HEK293 (cell line): ENCODE measurements around the gene KLRC4.

Source experiments
- CTCF ChIA-PET: fragments of 350-600 bp; formaldehyde crosslinking; extraction: SDS; loops from one replicate; lab custom pipeline; 2021; ENCODE audit warnings: antibody characterized with exemption; lab: Yijun Ruan, JAX
- POLR2A ChIA-PET: fragments of 300-600 bp; formaldehyde crosslinking; extraction: SDS; loops from one replicate; lab custom pipeline; 2020; ENCODE audit warnings: antibody characterized with exemption, inconsistent platforms; lab: Yijun Ruan, JAX
- H3K27ac ChIP-seq: fragments of 200-500 bp; sonication (Bioruptor generic); 2 replicates; pipeline ENCODE4 v1.5.1; 2014; ENCODE audit warnings: low read depth, low read length, control low read depth, inconsistent platforms; ENCODE audit errors: extremely low read depth
- H3K36me3 ChIP-seq, 2 experiments: fragments of 200-500 bp in 1 of 2; sonication (Bioruptor generic) in 1 of 2; 1 replicate in 1 of 2; 2 replicates in 1 of 2; pipeline ENCODE4 v1.5.1; 2014 to 2017; ENCODE audit warnings: inconsistent platforms in 2 of 2, low read length in 2 of 2; ENCODE audit not compliant: control insufficient read depth in 2 of 2, insufficient read depth in 1 of 2
- H3K4me1 ChIP-seq: fragments of 200-500 bp; sonication (Bioruptor generic); 2 replicates; pipeline ENCODE4 v1.5.1; 2014; ENCODE audit warnings: mild to moderate bottlenecking, low read length, inconsistent platforms; ENCODE audit not compliant: control insufficient read depth, insufficient read depth
- H3K4me3 ChIP-seq: 2 replicates; pipeline ENCODE4 v1.5.1; 2011; ENCODE audit warnings: low read depth, mild to moderate bottlenecking, control low read depth, low read length, moderate library complexity
- H3K9me3 ChIP-seq: fragments of 200-500 bp; sonication (Bioruptor generic); 2 replicates; pipeline ENCODE4 v1.5.1; 2014; ENCODE audit warnings: low read depth, low read length, inconsistent platforms; ENCODE audit not compliant: control insufficient read depth, insufficient read depth
- BCL11B ChIP-seq: fragments of 450-650 bp; formaldehyde crosslinking; IDR thresholded peaks from 2 replicates; pipeline ENCODE4 v1.5.1; 2016; ENCODE audit warnings: low read depth, missing biosample characterization, missing genetic modification characterization
- FEZF1 ChIP-seq: fragments of 450-650 bp; formaldehyde crosslinking; IDR thresholded peaks from 2 replicates; pipeline ENCODE4 v1.5.1; 2016; ENCODE audit warnings: missing biosample characterization, missing genetic modification characterization
- KLF10 ChIP-seq: fragments of 450-650 bp; IDR thresholded peaks from 2 replicates; pipeline ENCODE4 v1.5.1; 2018; ENCODE audit warnings: missing biosample characterization, mild to moderate bottlenecking, missing genetic modification characterization
- RBAK ChIP-seq: fragments of 450-650 bp; formaldehyde crosslinking; IDR thresholded peaks from 2 replicates; pipeline ENCODE4 v1.5.1; 2016; ENCODE audit warnings: missing biosample characterization, missing genetic modification characterization
- SCRT2 ChIP-seq: fragments of 450-650 bp; formaldehyde crosslinking; IDR thresholded peaks from 2 replicates; pipeline ENCODE4 v1.5.1; 2016; ENCODE audit warnings: missing biosample characterization, missing genetic modification characterization
- ZBTB8A ChIP-seq: fragments of 450-650 bp; formaldehyde crosslinking; IDR thresholded peaks from 2 replicates; pipeline ENCODE4 v1.5.1; 2016; ENCODE audit warnings: missing biosample characterization, missing genetic modification characterization
- ZFP69B ChIP-seq: fragments of 450-650 bp; formaldehyde crosslinking; IDR thresholded peaks from 2 replicates; pipeline ENCODE4 v1.5.1; 2016; ENCODE audit warnings: missing biosample characterization, missing genetic modification characterization
- ZNF140 ChIP-seq: fragments of 450-650 bp; formaldehyde crosslinking; IDR thresholded peaks from 2 replicates; pipeline ENCODE4 v1.5.1; 2016; ENCODE audit warnings: missing biosample characterization, missing genetic modification characterization
- ZNF146 ChIP-seq: fragments of 450-650 bp; formaldehyde crosslinking; IDR thresholded peaks from 2 replicates; pipeline ENCODE4 v1.5.1; 2016; ENCODE audit warnings: missing biosample characterization, missing genetic modification characterization
- ZNF366 ChIP-seq: fragments of 450-650 bp; formaldehyde crosslinking; conservative IDR thresholded peaks from 2 replicates; pipeline ENCODE4 v1.5.1; 2016; ENCODE audit warnings: missing biosample characterization, missing genetic modification characterization
- ZNF391 ChIP-seq: fragments of 450-650 bp; formaldehyde crosslinking; IDR thresholded peaks from 2 replicates; pipeline ENCODE4 v1.5.1; 2016; ENCODE audit warnings: low read depth, missing biosample characterization, missing genetic modification characterization, borderline replicate concordance
- ZNF394 ChIP-seq: fragments of 450-650 bp; formaldehyde crosslinking; IDR thresholded peaks from 2 replicates; pipeline ENCODE4 v1.5.1; 2016; ENCODE audit warnings: missing biosample characterization, missing genetic modification characterization, mild to moderate bottlenecking, moderate library complexity, borderline replicate concordance
- ZNF529 ChIP-seq: fragments of 450-650 bp; formaldehyde crosslinking; IDR thresholded peaks from 2 replicates; pipeline ENCODE4 v1.5.1; 2017; ENCODE audit warnings: missing genetic modification characterization, missing biosample characterization; ENCODE audit not compliant: insufficient replicate concordance
- ZNF629 ChIP-seq: fragments of 450-650 bp; formaldehyde crosslinking; IDR thresholded peaks from 2 replicates; pipeline ENCODE4 v1.5.1; 2017; ENCODE audit warnings: missing biosample characterization, missing genetic modification characterization
- TF ChIP-seq, protein P1 (sequence below): fragments of 450-650 bp; formaldehyde crosslinking; IDR thresholded peaks from 2 replicates; pipeline ENCODE4 v1.5.1; 2016; ENCODE audit warnings: missing biosample characterization, missing genetic modification characterization
- TF ChIP-seq, protein P2 (sequence below): fragments of 450-650 bp; IDR thresholded peaks from 2 replicates; pipeline ENCODE4 v1.5.1; 2018; ENCODE audit warnings: missing biosample characterization, mild to moderate bottlenecking, missing genetic modification characterization
- TF ChIP-seq, protein P3 (sequence below): fragments of 450-650 bp; IDR thresholded peaks from 2 replicates; pipeline ENCODE4 v1.5.1; 2018; ENCODE audit warnings: missing biosample characterization, missing genetic modification characterization
- TF ChIP-seq, protein P4 (sequence below): fragments of 450-650 bp; formaldehyde crosslinking; IDR thresholded peaks from 2 replicates; pipeline ENCODE4 v1.5.1; 2016; ENCODE audit warnings: missing biosample characterization, missing genetic modification characterization
- TF ChIP-seq, protein P5 (sequence below): fragments of 450-650 bp; formaldehyde crosslinking; IDR thresholded peaks from 2 replicates; pipeline ENCODE4 v1.5.1; 2016; ENCODE audit warnings: missing biosample characterization, missing genetic modification characterization
- TF ChIP-seq, protein P6 (sequence below): fragments of 450-650 bp; formaldehyde crosslinking; IDR thresholded peaks from 2 replicates; pipeline ENCODE4 v1.5.1; 2016; ENCODE audit warnings: missing biosample characterization, missing genetic modification characterization

Gene KLRC4

DNA sequence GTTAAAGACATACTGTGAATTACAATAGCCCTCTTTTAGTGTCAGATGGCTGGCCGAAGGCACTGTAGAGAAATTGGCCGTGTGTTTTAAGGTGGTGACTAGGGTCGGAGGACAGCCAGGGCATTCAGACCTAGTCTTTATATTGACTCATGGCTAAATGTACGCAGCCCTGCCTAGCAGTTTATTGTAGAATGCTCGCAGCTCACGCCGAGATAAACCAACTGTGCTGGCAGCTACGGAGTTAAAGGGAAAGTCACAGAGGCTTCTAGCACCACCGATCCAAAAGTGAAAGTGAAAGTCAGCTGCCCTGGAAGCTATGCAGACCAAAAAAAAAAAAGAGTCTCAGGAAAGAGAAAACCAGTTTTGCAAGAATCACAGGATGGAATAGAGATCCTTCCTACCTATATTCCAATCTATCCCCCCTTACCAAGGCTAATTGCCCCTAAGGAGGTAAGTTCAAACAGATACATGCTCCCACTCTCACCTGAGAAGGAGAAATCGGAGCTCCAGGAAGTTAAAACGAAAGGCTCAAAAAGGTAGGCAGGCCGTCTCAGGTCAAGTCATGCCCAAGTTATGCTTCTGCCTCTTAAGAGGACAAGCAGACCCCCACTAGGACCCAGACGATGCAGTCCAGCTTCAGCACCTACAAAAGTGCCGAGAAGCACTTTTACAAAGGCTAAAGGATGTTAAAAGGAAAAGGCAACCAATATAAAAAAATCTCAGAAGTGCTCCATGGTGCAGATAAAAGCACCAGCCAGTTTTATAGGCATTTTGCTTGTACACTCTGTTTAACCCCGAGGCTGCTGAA, 44.5 kb downstream of the KLRC4 start (continued):
- TF ChIP-seq, protein P1, sequence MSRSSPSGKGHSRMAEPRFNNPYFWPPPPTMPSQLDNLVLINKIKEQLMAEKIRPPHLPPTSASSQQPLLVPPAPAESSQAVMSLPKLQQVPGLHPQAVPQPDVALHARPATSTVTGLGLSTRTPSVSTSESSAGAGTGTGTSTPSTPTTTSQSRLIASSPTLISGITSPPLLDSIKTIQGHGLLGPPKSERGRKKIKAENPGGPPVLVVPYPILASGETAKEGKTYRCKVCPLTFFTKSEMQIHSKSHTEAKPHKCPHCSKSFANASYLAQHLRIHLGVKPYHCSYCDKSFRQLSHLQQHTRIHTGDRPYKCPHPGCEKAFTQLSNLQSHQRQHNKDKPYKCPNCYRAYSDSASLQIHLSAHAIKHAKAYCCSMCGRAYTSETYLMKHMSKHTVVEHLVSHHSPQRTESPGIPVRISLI (tag by site-specific recombination): peak; percentile 95
- TF ChIP-seq ZNF391 (tag by site-specific recombination): no peak
- TF ChIP-seq KLF10 (tag by site-specific recombination): peak; percentile 60
- no peak for TF ChIP-seq ZNF146 (tag by site-specific recombination)
- TF ChIP-seq, protein P2, sequence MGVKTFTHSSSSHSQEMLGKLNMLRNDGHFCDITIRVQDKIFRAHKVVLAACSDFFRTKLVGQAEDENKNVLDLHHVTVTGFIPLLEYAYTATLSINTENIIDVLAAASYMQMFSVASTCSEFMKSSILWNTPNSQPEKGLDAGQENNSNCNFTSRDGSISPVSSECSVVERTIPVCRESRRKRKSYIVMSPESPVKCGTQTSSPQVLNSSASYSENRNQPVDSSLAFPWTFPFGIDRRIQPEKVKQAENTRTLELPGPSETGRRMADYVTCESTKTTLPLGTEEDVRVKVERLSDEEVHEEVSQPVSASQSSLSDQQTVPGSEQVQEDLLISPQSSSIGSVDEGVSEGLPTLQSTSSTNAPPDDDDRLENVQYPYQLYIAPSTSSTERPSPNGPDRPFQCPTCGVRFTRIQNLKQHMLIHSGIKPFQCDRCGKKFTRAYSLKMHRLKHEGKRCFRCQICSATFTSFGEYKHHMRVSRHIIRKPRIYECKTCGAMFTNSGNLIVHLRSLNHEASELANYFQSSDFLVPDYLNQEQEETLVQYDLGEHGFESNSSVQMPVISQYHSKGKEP (tag by site-specific recombination): no peak
- TF ChIP-seq FEZF1 (tag by site-specific recombination): peak; percentile 43; the same call in 1 of the 2 replicates
- TF ChIP-seq SCRT2 (tag by site-specific recombination): no peak
- TF ChIP-seq BCL11B (tag by site-specific recombination): no peak
- no peak for TF ChIP-seq ZNF140 (tag by site-specific recombination)
- peak; percentile 43; the same call in 1 of the 2 replicates for TF ChIP-seq ZNF366 (tag by site-specific recombination)
- TF ChIP-seq ZNF394 (tag by site-specific recombination): 0 out of 2 replicates have a peak, but pooled peaks have one; percentile 25
- TF ChIP-seq, protein P3, sequence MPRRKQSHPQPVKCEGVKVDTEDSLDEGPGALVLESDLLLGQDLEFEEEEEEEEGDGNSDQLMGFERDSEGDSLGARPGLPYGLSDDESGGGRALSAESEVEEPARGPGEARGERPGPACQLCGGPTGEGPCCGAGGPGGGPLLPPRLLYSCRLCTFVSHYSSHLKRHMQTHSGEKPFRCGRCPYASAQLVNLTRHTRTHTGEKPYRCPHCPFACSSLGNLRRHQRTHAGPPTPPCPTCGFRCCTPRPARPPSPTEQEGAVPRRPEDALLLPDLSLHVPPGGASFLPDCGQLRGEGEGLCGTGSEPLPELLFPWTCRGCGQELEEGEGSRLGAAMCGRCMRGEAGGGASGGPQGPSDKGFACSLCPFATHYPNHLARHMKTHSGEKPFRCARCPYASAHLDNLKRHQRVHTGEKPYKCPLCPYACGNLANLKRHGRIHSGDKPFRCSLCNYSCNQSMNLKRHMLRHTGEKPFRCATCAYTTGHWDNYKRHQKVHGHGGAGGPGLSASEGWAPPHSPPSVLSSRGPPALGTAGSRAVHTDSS (tag by site-specific recombination): no peak
- TF ChIP-seq, protein P4, sequence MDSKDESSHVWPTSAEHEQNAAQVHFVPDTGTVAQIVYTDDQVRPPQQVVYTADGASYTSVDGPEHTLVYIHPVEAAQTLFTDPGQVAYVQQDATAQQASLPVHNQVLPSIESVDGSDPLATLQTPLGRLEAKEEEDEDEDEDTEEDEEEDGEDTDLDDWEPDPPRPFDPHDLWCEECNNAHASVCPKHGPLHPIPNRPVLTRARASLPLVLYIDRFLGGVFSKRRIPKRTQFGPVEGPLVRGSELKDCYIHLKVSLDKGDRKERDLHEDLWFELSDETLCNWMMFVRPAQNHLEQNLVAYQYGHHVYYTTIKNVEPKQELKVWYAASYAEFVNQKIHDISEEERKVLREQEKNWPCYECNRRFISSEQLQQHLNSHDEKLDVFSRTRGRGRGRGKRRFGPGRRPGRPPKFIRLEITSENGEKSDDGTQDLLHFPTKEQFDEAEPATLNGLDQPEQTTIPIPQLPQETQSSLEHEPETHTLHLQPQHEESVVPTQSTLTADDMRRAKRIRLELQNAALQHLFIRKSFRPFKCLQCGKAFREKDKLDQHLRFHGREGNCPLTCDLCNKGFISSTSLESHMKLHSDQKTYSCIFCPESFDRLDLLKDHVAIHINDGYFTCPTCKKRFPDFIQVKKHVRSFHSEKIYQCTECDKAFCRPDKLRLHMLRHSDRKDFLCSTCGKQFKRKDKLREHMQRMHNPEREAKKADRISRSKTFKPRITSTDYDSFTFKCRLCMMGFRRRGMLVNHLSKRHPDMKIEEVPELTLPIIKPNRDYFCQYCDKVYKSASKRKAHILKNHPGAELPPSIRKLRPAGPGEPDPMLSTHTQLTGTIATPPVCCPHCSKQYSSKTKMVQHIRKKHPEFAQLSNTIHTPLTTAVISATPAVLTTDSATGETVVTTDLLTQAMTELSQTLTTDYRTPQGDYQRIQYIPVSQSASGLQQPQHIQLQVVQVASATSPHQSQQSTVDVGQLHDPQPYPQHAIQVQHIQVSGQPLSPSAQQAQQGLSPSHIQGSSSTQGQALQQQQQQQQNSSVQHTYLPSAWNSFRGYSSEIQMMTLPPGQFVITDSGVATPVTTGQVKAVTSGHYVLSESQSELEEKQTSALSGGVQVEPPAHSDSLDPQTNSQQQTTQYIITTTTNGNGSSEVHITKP: peak; percentile 21; the same call in 1 of the 2 replicates

DNA sequence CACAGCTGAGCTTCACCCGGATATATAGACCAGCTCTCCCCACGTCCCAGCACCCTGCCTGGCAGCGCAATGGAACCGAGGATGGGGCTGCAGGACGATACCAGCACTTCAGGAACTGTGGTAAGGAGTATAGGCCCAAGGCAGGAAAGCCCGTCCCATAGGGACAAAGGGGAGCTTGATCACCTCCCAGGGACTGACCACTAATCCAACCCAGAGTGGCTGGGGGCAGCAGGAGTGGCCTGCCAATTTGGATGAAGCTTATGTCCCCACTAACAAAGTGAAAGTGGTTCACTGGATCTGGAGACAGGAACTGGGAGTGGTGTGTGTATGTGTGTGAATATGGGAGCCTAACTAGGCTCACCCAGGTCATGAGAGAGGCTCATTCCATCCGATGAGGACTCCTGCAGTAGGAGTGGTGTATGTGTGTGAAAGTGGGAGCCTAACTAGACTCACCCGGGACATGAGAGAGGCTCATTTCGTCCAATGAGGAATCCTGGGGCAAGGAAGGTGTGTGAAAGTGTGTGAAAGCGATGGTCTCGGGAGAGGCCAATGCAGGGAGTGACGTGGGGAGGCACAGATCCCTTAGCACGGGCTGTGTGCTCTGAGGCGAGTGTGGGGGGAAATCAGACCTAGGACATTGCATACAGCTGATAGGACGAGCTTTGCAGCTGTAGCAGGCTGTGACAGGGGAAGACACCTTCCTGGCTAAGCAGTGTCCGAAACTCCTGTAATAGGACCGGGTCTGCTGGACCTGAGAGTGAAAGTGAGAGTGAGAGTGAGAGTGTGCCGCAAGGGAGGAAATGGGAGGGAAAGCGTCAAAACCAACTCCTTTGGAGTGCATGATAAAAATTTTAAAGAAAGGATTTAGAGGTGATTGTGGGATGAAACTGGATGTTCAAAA, 45.4 kb downstream of the KLRC4 start:
- Histone ChIP-seq H3K4me3 (peak overlapping the region; percentile 74), H3K36me3 (no peaks in the 10 kb centered on the region), H3K4me1 (peaks cover 20% of the 10 kb centered on the region), H3K9me3 (no peaks in the 10 kb centered on the region), H3K27ac (peak overlapping the region; percentile 95)
- CTCF ChIA-PET: interaction anchor here (0.5 to 1.0 kb wide), 3 partner anchors 14 to 136 kb away, joined by 3 to 4 read pairs (median 3); no protein-coding TSS in a partner anchor
- POLR2A ChIA-PET: interaction anchor here (1.5 to 2.7 kb wide), 2 partner anchors 28 to 353 kb away, joined by 4 to 12 read pairs; no protein-coding TSS in a partner anchor
- no peak for TF ChIP-seq RBAK (tag by site-specific recombination)
- no peak for TF ChIP-seq ZFP69B (tag by site-specific recombination)
- TF ChIP-seq ZBTB8A (tag by site-specific recombination): no peak
- TF ChIP-seq ZNF140 (tag by site-specific recombination): no peak
- TF ChIP-seq, protein P5, sequence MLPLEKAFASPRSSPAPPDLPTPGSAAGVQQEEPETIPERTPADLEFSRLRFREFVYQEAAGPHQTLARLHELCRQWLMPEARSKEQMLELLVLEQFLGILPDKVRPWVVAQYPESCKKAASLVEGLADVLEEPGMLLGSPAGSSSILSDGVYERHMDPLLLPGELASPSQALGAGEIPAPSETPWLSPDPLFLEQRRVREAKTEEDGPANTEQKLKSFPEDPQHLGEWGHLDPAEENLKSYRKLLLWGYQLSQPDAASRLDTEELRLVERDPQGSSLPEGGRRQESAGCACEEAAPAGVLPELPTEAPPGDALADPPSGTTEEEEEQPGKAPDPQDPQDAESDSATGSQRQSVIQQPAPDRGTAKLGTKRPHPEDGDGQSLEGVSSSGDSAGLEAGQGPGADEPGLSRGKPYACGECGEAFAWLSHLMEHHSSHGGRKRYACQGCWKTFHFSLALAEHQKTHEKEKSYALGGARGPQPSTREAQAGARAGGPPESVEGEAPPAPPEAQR (tag by site-specific recombination): no peak
- TF ChIP-seq, protein P2 (tag by site-specific recombination): no peak
- TF ChIP-seq ZNF529 (tag by site-specific recombination): no peak
- TF ChIP-seq, protein P6, sequence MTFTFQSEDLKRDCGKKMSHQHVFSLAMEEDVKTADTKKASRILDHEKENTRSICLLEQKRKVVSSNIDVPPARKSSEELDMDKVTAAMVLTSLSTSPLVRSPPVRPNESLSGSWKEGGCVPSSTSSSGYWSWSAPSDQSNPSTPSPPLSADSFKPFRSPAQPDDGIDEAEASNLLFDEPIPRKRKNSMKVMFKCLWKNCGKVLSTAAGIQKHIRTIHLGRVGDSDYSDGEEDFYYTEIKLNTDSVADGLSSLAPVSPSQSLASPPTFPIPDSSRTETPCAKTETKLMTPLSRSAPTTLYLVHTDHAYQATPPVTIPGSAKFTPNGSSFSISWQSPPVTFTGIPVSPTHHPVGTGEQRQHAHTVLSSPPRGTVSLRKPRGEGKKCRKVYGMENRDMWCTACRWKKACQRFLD (tag by site-specific recombination): no peak
- no peak; the same call in 1 of the 2 replicates for TF ChIP-seq ZNF629 (tag by site-specific recombination)
